Measurements from ENCODE around the gene TSG101.
A peak's percentile ranks its signal among the peaks of the same experiment; 100 is the strongest.

Gene TSG101

DNA sequence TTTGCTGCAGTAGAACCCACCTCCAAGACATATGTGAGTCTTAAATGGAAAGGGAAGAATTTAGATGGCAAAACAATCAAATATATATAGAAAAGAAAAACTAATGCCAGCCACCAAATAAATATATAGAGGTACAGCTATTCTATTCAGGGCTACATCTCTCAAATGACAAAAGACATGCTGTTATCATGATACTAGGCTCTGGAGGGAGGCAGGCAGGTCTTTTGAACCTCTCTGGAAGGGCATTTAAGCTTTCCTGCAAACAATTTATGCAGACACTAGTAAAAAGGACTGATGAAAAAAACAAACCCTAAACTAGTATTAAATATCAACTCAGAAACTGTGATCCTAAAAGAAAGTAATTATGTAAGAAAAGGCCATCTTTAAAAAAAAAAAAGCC, 37.4 kb upstream of the TSG101 start:
- Histone ChIP-seq H3K9ac (no peak overlapping the region), H3K4me1 (ENCODE audit: low read depth, poor library complexity, severe bottlenecking) (no peaks in the 10 kb centered on the region), H2AFZ (ENCODE audit: low read depth) (no peak overlapping the region), H3K27ac (no peak overlapping the region), H3K79me2 (ENCODE audit: insufficient read depth, low read depth) (no peaks in the 10 kb centered on the region), H4K20me1 (ENCODE audit: insufficient read depth) (no peaks in the 10 kb centered on the region), H3K27me3 (ENCODE audit: insufficient read depth, low read depth) (no peaks in the 10 kb centered on the region), H3K36me3 (ENCODE audit: insufficient read depth) (no peaks in the 10 kb centered on the region), H3K4me3 (IDR thresholded peaks at IDR 0.05; ENCODE audit: insufficient read depth, low read depth, low read length) (no peak overlapping the region), H3K4me2 (no peak overlapping the region)
- TF ChIP-seq CTCF (conservative IDR thresholded peaks at IDR 0.05; ENCODE audit: low read depth, low read length), result no peak

- H3K79me2 ChIP-seq (ENCODE audit: insufficient read depth, low read depth), result no peaks in the 10 kb centered on the region
- TF ChIP-seq CTCF (conservative IDR thresholded peaks at IDR 0.05; ENCODE audit: low read depth, low read length), result no peak
Observed at GRCh38 chr11:18563090-18563730, 36.5 kb upstream of the TSG101 start.

GRCh38 chr11:18548001-18548400, 21.3 kb upstream of the TSG101 start:
- Histone ChIP-seq H2AFZ (ENCODE audit: low read depth) (no peak overlapping the region), H3K36me3 (ENCODE audit: insufficient read depth) (no peaks in the 10 kb centered on the region), H3K4me1 (ENCODE audit: low read depth, poor library complexity, severe bottlenecking) (no peaks in the 10 kb centered on the region), H3K9ac (no peak overlapping the region), H3K79me2 (ENCODE audit: insufficient read depth, low read depth) (no peaks in the 10 kb centered on the region), H4K20me1 (ENCODE audit: insufficient read depth) (no peaks in the 10 kb centered on the region), H3K4me2 (no peak overlapping the region), H3K27me3 (ENCODE audit: insufficient read depth, low read depth) (no peaks in the 10 kb centered on the region), H3K27ac (no peak overlapping the region), H3K4me3 (IDR thresholded peaks at IDR 0.05; ENCODE audit: insufficient read depth, low read depth, low read length) (no peak overlapping the region)
- no peak for TF ChIP-seq CTCF (conservative IDR thresholded peaks at IDR 0.05; ENCODE audit: low read depth, low read length)

More at GRCh38 chr11:18563090-18563730, 36.5 kb upstream of the TSG101 start:
- H3K4me3 ChIP-seq (IDR thresholded peaks at IDR 0.05; ENCODE audit: insufficient read depth, low read depth, low read length), result no peak overlapping the region
- H3K27me3 ChIP-seq (ENCODE audit: insufficient read depth, low read depth), result no peaks in the 10 kb centered on the region
- no peak overlapping the region for H3K9ac ChIP-seq
- no peak overlapping the region for H2AFZ ChIP-seq (ENCODE audit: low read depth)
- no peaks in the 10 kb centered on the region for H3K4me1 ChIP-seq (ENCODE audit: low read depth, poor library complexity, severe bottlenecking)
- no peaks in the 10 kb centered on the region for H4K20me1 ChIP-seq (ENCODE audit: insufficient read depth)
- H3K4me2 ChIP-seq, result no peak overlapping the region
- H3K27ac ChIP-seq, result no peak overlapping the region
- H3K36me3 ChIP-seq (ENCODE audit: insufficient read depth), result no peaks in the 10 kb centered on the region

- no peak overlapping the region for H3K9ac ChIP-seq
- H3K4me2 ChIP-seq, result no peak overlapping the region
- no peaks in the 10 kb centered on the region for H4K20me1 ChIP-seq (ENCODE audit: insufficient read depth)
- no peaks in the 10 kb centered on the region for H3K36me3 ChIP-seq (ENCODE audit: insufficient read depth)
- H3K4me1 ChIP-seq (ENCODE audit: low read depth, poor library complexity, severe bottlenecking), result no peaks in the 10 kb centered on the region
- H3K4me3 ChIP-seq (IDR thresholded peaks at IDR 0.05; ENCODE audit: insufficient read depth, low read depth, low read length), result no peak overlapping the region
- H2AFZ ChIP-seq (ENCODE audit: low read depth), result no peak overlapping the region
- TF ChIP-seq CTCF (conservative IDR thresholded peaks at IDR 0.05; ENCODE audit: low read depth, low read length), result peak; percentile 75
- no peaks in the 10 kb centered on the region for H3K27me3 ChIP-seq (ENCODE audit: insufficient read depth, low read depth)
- H3K27ac ChIP-seq, result no peak overlapping the region
- no peaks in the 10 kb centered on the region for H3K79me2 ChIP-seq (ENCODE audit: insufficient read depth, low read depth)
Observed at GRCh38 chr11:18540207-18541009, 13.7 kb upstream of the TSG101 start.

Measured in KMS-11 (cell line).